IPS DF 4.7 (cell line): ENCODE data around the gene SLC25A38.
"Not testable (repeated sequence)": the region's sequence is repeated elsewhere in the genome, so short reads cannot be mapped to it uniquely, and the experiment has no call there.

Source experiments
- DNase-seq: peaks from one replicate; pipeline ENCODE4 v3.0.0-alpha.2; 2013; ENCODE audit warnings: low spot score; ENCODE audit errors: extremely low read depth

Gene SLC25A38

GRCh38 chr3:39383045-39383880 is at the start of gene SLC25A38:
Gene SLC25A38, plus strand, starts transcription at chr3:39383370. Its CDS starts 355 bp downstream, at chr3:39383725.
- DNase-seq, result peak; percentile 51

GRCh38 chr3:39333607-39334006 is 49.6 kb upstream of the SLC25A38 start:
- no peak for DNase-seq

GRCh38 chr3:39334205-39334604 is 49.0 kb upstream of the SLC25A38 start:
- no peak for DNase-seq

- no peak for DNase-seq
Observed at GRCh38 chr3:39338201-39338600, 45.0 kb upstream of the SLC25A38 start.

- no peak for DNase-seq
Observed at GRCh38 chr3:39339086-39339485, 44.1 kb upstream of the SLC25A38 start.

- no peak for DNase-seq
Observed at GRCh38 chr3:39343076-39343717, 40.0 kb upstream of the SLC25A38 start.

GRCh38 chr3:39343760-39344159 is 39.4 kb upstream of the SLC25A38 start:
- no peak for DNase-seq

- DNase-seq, result no peak
Observed at GRCh38 chr3:39344746-39345344, 38.3 kb upstream of the SLC25A38 start.

GRCh38 chr3:39346785-39347585 is 36.2 kb upstream of the SLC25A38 start:
- DNase-seq, result no peak

GRCh38 chr3:39347586-39347876 is 35.6 kb upstream of the SLC25A38 start:
- DNase-seq, result no peak

GRCh38 chr3:39349080-39349479 is 34.1 kb upstream of the SLC25A38 start:
- no peak for DNase-seq

- no peak for DNase-seq
Observed at GRCh38 chr3:39350714-39351113, 32.5 kb upstream of the SLC25A38 start.

- DNase-seq, result not testable (repeated sequence)
Observed at GRCh38 chr3:39351134-39351533, 32.0 kb upstream of the SLC25A38 start.

GRCh38 chr3:39353168-39353927 is 29.8 kb upstream of the SLC25A38 start:
- not testable (repeated sequence) for DNase-seq

GRCh38 chr3:39358333-39358732 is 24.8 kb upstream of the SLC25A38 start:
- DNase-seq, result no peak

GRCh38 chr3:39361252-39361927 is 21.8 kb upstream of the SLC25A38 start:
- no peak for DNase-seq

- DNase-seq, result no peak
Observed at GRCh38 chr3:39362192-39362591, 21.0 kb upstream of the SLC25A38 start.

GRCh38 chr3:39362812-39363211 is 20.4 kb upstream of the SLC25A38 start:
- DNase-seq, result no peak

GRCh38 chr3:39370450-39370849 is 12.7 kb upstream of the SLC25A38 start:
- not testable (repeated sequence) for DNase-seq

GRCh38 chr3:39372833-39373232 is 10.3 kb upstream of the SLC25A38 start:
- no peak for DNase-seq
